H9 (cell line): Measurements from ENCODE around the gene ZNF768. TPM values are rescaled to one million over a fixed set of nuclear protein-coding genes. Genes with fewer than 3 reads are reported as not detected.

Experiments
- DNase-seq: peaks from one replicate; pipeline ENCODE4 v3.0.0-alpha.2; 2017
- H2AFZ ChIP-seq: one replicate; pipeline ENCODE4 v1.6.1; 2013; ENCODE audit warnings: mild to moderate bottlenecking, low read length, control low read depth, moderate library complexity
- H2AK5ac ChIP-seq: 2 replicates; pipeline ENCODE4 v1.6.1; 2013; ENCODE audit warnings: low read length, control low read depth, mixed read lengths; ENCODE audit not compliant: insufficient read length
- H2BK120ac ChIP-seq: one replicate; pipeline ENCODE4 v1.6.1; 2013; ENCODE audit warnings: low read depth, mild to moderate bottlenecking, low read length, control low read depth, inconsistent platforms; ENCODE audit not compliant: poor library complexity, severe bottlenecking
- H2BK12ac ChIP-seq: 2 replicates; pipeline ENCODE4 v1.6.1; 2013; ENCODE audit warnings: low read length, control low read depth, mixed read lengths, low read depth; ENCODE audit not compliant: insufficient read length
- H2BK15ac ChIP-seq: 2 replicates; pipeline ENCODE4 v1.6.1; 2013; ENCODE audit warnings: low read depth, low read length, control low read depth
- H2BK20ac ChIP-seq: one replicate; pipeline ENCODE4 v1.6.1; 2013; ENCODE audit warnings: low read depth, mild to moderate bottlenecking, low read length, control low read depth, inconsistent platforms; ENCODE audit not compliant: poor library complexity, severe bottlenecking
- H2BK5ac ChIP-seq: 2 replicates; pipeline ENCODE4 v1.6.1; 2013; ENCODE audit warnings: low read length, control low read depth, mixed read lengths; ENCODE audit not compliant: insufficient read length
- H3K14ac ChIP-seq: 2 replicates; pipeline ENCODE4 v1.6.1; 2013; ENCODE audit warnings: low read length, control low read depth; ENCODE audit not compliant: insufficient read depth
- H3K18ac ChIP-seq: 2 replicates; pipeline ENCODE4 v1.6.1; 2013; ENCODE audit warnings: low read depth, mild to moderate bottlenecking, mixed read lengths, low read length, control low read depth; ENCODE audit not compliant: insufficient read length
- H3K23ac ChIP-seq: 2 replicates; pipeline ENCODE4 v1.6.1; 2013; ENCODE audit warnings: low read length, control low read depth, mixed read lengths, low read depth; ENCODE audit not compliant: insufficient read length
- H3K23me2 ChIP-seq: 2 replicates; pipeline ENCODE4 v1.6.1; 2013; ENCODE audit warnings: low read depth, mild to moderate bottlenecking, mixed read lengths, low read length, control low read depth; ENCODE audit not compliant: insufficient read length, poor library complexity, severe bottlenecking
- H3K27ac ChIP-seq: 2 replicates; pipeline ENCODE4 v1.5.1; 2013; ENCODE audit warnings: low read length, control low read depth, mixed read lengths, low read depth; ENCODE audit not compliant: insufficient read length
- H3K27me3 ChIP-seq: 2 replicates; pipeline ENCODE4 v1.6.1; 2013; ENCODE audit warnings: low read length, control low read depth, inconsistent platforms; ENCODE audit not compliant: insufficient read depth
- H3K4ac ChIP-seq: 2 replicates; pipeline ENCODE4 v1.6.1; 2013; ENCODE audit warnings: low read depth, mild to moderate bottlenecking, control low read depth, inconsistent platforms, low read length, moderate library complexity
- H3K4me1 ChIP-seq: 2 replicates; pipeline ENCODE4 v1.6.1; 2013; ENCODE audit warnings: low read length, control low read depth, inconsistent platforms; ENCODE audit not compliant: insufficient read depth
- H3K4me2 ChIP-seq: 2 replicates; pipeline ENCODE4 v1.6.1; 2013; ENCODE audit warnings: low read length, control low read depth, mixed read lengths; ENCODE audit not compliant: insufficient read length, insufficient read depth
- H3K56ac ChIP-seq: 2 replicates; pipeline ENCODE4 v1.6.1; 2013; ENCODE audit warnings: low read depth, mild to moderate bottlenecking, mixed read lengths, low read length, control low read depth; ENCODE audit not compliant: insufficient read length
- H3K79me1 ChIP-seq: 2 replicates; pipeline ENCODE4 v1.6.1; 2013; ENCODE audit warnings: low read depth, mild to moderate bottlenecking, moderate library complexity, low read length, control low read depth, inconsistent platforms; ENCODE audit not compliant: insufficient read depth, poor library complexity, severe bottlenecking
- H3K79me2 ChIP-seq: 2 replicates; pipeline ENCODE4 v1.6.1; 2013; ENCODE audit warnings: low read length, control low read depth, inconsistent platforms; ENCODE audit not compliant: insufficient read depth
- H3K9ac ChIP-seq: 2 replicates; pipeline ENCODE4 v1.6.1; 2013; ENCODE audit warnings: low read length, control low read depth, mixed read lengths; ENCODE audit not compliant: insufficient read length; ENCODE audit errors: extremely low read depth
- H3K9me3 ChIP-seq: one replicate; pipeline ENCODE4 v1.6.1; 2013; ENCODE audit warnings: low read depth, low read length, inconsistent platforms; ENCODE audit not compliant: control insufficient read depth
- H3T11ph ChIP-seq: one replicate; pipeline ENCODE4 v1.6.1; 2013; ENCODE audit warnings: mild to moderate bottlenecking, low read length, control low read depth, inconsistent platforms
- H4K20me1 ChIP-seq: one replicate; pipeline ENCODE4 v1.6.1; 2013; ENCODE audit not compliant: control insufficient read depth, insufficient read length, insufficient read depth
- H4K5ac ChIP-seq: 2 replicates; pipeline ENCODE4 v1.6.1; 2013; ENCODE audit warnings: low read depth, mild to moderate bottlenecking, mixed read lengths, low read length, control low read depth; ENCODE audit not compliant: insufficient read length
- H4K8ac ChIP-seq: replicated peaks from 2 replicates; pipeline ENCODE4 v1.6.1; 2013; ENCODE audit warnings: low read length, control low read depth, mixed read lengths, low read depth; ENCODE audit not compliant: insufficient read length
- H4K91ac ChIP-seq: 2 replicates; pipeline ENCODE4 v1.6.1; 2013; ENCODE audit warnings: low read depth, mild to moderate bottlenecking, moderate library complexity, mixed read lengths, low read length, control low read depth; ENCODE audit not compliant: insufficient read length
- H3K27ac Mint-ChIP-seq, 3 experiments: 2 replicates in 2 of 3; 3 replicates in 1 of 3; pipeline ENCODE4 v1.8.0; 2020 to 2021; ENCODE audit warnings: mixed read lengths in 3 of 3, mild to moderate bottlenecking in 1 of 3, moderate library complexity in 1 of 3
- H3K27me3 Mint-ChIP-seq: 2 replicates; pipeline ENCODE4 v1.8.0; 2021; ENCODE audit warnings: low read depth, mild to moderate bottlenecking, moderate library complexity, mixed read lengths
- H3K36me3 Mint-ChIP-seq, 3 experiments: 2 replicates in 2 of 3; 3 replicates in 1 of 3; pipeline ENCODE4 v1.8.0; 2020 to 2021; ENCODE audit warnings: low read depth in 3 of 3, mixed read lengths in 3 of 3; ENCODE audit not compliant: insufficient read depth in 1 of 3
- H3K4me1 Mint-ChIP-seq, 2 experiments: 2 replicates each; pipeline ENCODE4 v1.8.0; 2020; ENCODE audit warnings: mixed read lengths in 2 of 2
- H3K4me3 Mint-ChIP-seq, 2 experiments: 2 replicates in 1 of 2; 3 replicates in 1 of 2; pipeline ENCODE4 v1.8.0; 2020 to 2021; ENCODE audit warnings: mild to moderate bottlenecking in 2 of 2, mixed read lengths in 2 of 2, moderate library complexity in 1 of 2
- H3K9me3 Mint-ChIP-seq, 2 experiments: 2 replicates in 1 of 2; 3 replicates in 1 of 2; pipeline ENCODE4 v1.8.0; 2020; ENCODE audit warnings: mild to moderate bottlenecking in 2 of 2, mixed read lengths in 2 of 2, moderate library complexity in 1 of 2
- CTCF ChIP-seq: fragments of 200-600 bp; sonication (generic); conservative IDR thresholded peaks from 3 replicates; pipeline ENCODE4 v1.8.0; 2021; ENCODE audit warnings: antibody characterized with exemption, mild to moderate bottlenecking
- WGBS: extraction: QIAGEN DNeasy Blood & Tissue Kit; methylation state at CpG from one replicate; pipeline ENCODE4 v1.1.7; 2013; ENCODE audit warnings: missing lambda C conversion rate, low lambda C conversion rate, mixed read lengths; ENCODE audit not compliant: insufficient read length; ENCODE audit errors: extremely low coverage; 5-methylcytosine and 5-hydroxymethylcytosine counted together
- total RNA-seq: library from RNA; stranded (reverse); gene quantifications from 2 replicates; pipeline ENCODE4 v1.2.1, GENCODE V29; 2021

ZNF768 gene
- total RNA-seq, 1 experiment from 2014 or later, result 40.0 TPM

- Histone ChIP-seq H2BK5ac (no peak overlapping the region), H2BK15ac (no peak overlapping the region), H3K14ac (no peak overlapping the region), H4K20me1 (no peaks in the 10 kb centered on the region), H3K27me3 (no peaks in the 10 kb centered on the region), H3K4ac (no peak overlapping the region), H3K4me2 (no peak overlapping the region), H3K18ac (no peak overlapping the region), H3K23ac (no peak overlapping the region), H2AFZ (no peak overlapping the region), H3K56ac (no peak overlapping the region), H3K27ac (no peak overlapping the region), H3K23me2 (peaks cover 23% of the 10 kb centered on the region), H2AK5ac (no peak overlapping the region), H2BK120ac (no peak overlapping the region), H3K9me3 (no peaks in the 10 kb centered on the region), H3T11ph (no peak overlapping the region), H2BK12ac (no peak overlapping the region), H4K8ac (no peak overlapping the region), H4K91ac (no peak overlapping the region), H4K5ac (no peak overlapping the region), H3K4me1 (peaks cover 2% of the 10 kb centered on the region; the same call in 1 of the 2 replicates), H3K79me2 (no peaks in the 10 kb centered on the region), H2BK20ac (no peak overlapping the region), H3K79me1 (no peaks in the 10 kb centered on the region), H3K9ac (peak overlapping the region; percentile 21)
- peak overlapping the region in 1 of 2 experiments; percentile 36; a peak in 2 of 5 replicates for H3K4me3 Mint-ChIP-seq
- no peak for TF ChIP-seq CTCF
- no peaks in the 10 kb centered on the region for H3K9me3 Mint-ChIP-seq
- peaks cover 2 to 37% (median 25%) of the 10 kb centered on the region in 3 experiments; a peak in 6 of 7 replicates for H3K36me3 Mint-ChIP-seq
- H3K27me3 Mint-ChIP-seq, result no peaks in the 10 kb centered on the region
- no CpG with 5 or more reads among the region's 4 CpGs for WGBS
- H3K27ac Mint-ChIP-seq, result no peak overlapping the region; a peak in 1 of 7 replicates
- peaks cover 20 to 21% of the 10 kb centered on the region in 2 experiments for H3K4me1 Mint-ChIP-seq
- no peak for DNase-seq
Observed at GRCh38 chr16:30528799-30529457, 2.6 kb upstream of the ZNF768 start.
